22Rv1 (cell line): Measurements from ENCODE around the gene SLC26A2.

Source experiments
- ZFX ChIP-seq: fragments of 450-650 bp; IDR thresholded peaks from 2 replicates; pipeline ENCODE4 v1.6.1; 2017; ENCODE audit warnings: antibody characterized with exemption, borderline replicate concordance
- TF ChIP-seq, protein P1 (sequence below): fragments of 450-650 bp; IDR thresholded peaks from 2 replicates; pipeline ENCODE4 v1.5.1; 2017; ENCODE audit warnings: mild to moderate bottlenecking

DNA sequence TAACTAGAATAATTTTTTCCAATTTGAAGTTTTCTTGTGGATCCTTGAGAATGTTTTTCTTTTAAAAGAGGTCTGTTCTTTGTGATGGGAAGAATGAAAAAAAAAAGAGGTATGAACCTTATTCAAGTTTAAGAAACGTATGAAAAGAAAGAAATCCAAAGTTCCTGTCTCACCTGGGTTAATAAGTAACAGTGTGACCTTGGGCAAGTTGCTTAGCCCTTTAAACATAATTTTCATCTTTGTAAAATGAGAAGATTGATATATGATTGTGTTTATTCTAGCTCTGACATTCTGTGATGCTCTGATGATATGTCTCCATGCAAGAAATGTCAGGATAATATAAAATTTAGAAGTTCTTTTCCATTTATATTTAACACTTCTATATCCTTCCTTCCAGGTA, 19.3 kb downstream of the SLC26A2 start:
- TF ChIP-seq, protein P1, sequence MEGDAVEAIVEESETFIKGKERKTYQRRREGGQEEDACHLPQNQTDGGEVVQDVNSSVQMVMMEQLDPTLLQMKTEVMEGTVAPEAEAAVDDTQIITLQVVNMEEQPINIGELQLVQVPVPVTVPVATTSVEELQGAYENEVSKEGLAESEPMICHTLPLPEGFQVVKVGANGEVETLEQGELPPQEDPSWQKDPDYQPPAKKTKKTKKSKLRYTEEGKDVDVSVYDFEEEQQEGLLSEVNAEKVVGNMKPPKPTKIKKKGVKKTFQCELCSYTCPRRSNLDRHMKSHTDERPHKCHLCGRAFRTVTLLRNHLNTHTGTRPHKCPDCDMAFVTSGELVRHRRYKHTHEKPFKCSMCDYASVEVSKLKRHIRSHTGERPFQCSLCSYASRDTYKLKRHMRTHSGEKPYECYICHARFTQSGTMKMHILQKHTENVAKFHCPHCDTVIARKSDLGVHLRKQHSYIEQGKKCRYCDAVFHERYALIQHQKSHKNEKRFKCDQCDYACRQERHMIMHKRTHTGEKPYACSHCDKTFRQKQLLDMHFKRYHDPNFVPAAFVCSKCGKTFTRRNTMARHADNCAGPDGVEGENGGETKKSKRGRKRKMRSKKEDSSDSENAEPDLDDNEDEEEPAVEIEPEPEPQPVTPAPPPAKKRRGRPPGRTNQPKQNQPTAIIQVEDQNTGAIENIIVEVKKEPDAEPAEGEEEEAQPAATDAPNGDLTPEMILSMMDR, result no peak
- no peak for TF ChIP-seq ZFX
